H1 (cell line): ENCODE measurements around the gene TLCD3A. TPM values are rescaled to one million over a fixed set of nuclear protein-coding genes. Genes with fewer than 3 reads are reported as not detected.
A peak's percentile ranks its signal among the peaks of the same experiment; 100 is the strongest.

Source experiments
- CTCF ChIA-PET: fragments of 300-600 bp; sonication (Branson Sonifier 250); formaldehyde crosslinking; loops from one replicate; lab custom pipeline; 2021; ENCODE audit not compliant: partially characterized antibody; lab: Charles Lee
- POLR2A ChIA-PET: fragments of 300-600 bp; sonication (Branson Sonifier 250); formaldehyde crosslinking; loops from one replicate; lab custom pipeline; 2021; ENCODE audit warnings: inconsistent platforms; ENCODE audit not compliant: partially characterized antibody; lab: Charles Lee
- DNase-seq, 2 experiments: peaks; one replicate each; pipeline versions ENCODE4 v3.0.0 to v3.0.0-alpha.2; 2010 to 2022; ENCODE audit warnings: low spot score in 2 of 2, low read depth in 1 of 2, mixed read lengths in 1 of 2
- FAIRE-seq: peaks from 2 replicates; lab custom pipeline; 2011; peaks lifted over from hg19 to GRCh38; lab: Jason Lieb, UNC
- H2AFZ ChIP-seq: 2 replicates; pipeline ENCODE4 v1.8.1; 2012; ENCODE audit warnings: low read length, inconsistent platforms
- H2AK5ac ChIP-seq: 2 replicates; pipeline ENCODE4 v1.6.1; 2013; ENCODE audit warnings: low read depth, low read length
- H2BK120ac ChIP-seq: replicated peaks from 2 replicates; pipeline ENCODE3; 2013; ENCODE audit warnings: low read depth, low read length, inconsistent platforms
- H2BK12ac ChIP-seq: 2 replicates; pipeline ENCODE4 v1.6.1; 2013; ENCODE audit warnings: low read depth, low read length
- H2BK15ac ChIP-seq: 2 replicates; pipeline ENCODE4 v1.6.1; 2013; ENCODE audit warnings: low read length
- H2BK20ac ChIP-seq: 2 replicates; pipeline ENCODE4 v1.6.1; 2013; ENCODE audit warnings: low read length
- H2BK5ac ChIP-seq: 2 replicates; pipeline ENCODE4 v1.6.1; 2013; ENCODE audit warnings: low read depth, low read length
- H3K14ac ChIP-seq: 2 replicates; pipeline ENCODE4 v1.6.1; 2013; ENCODE audit warnings: inconsistent platforms; ENCODE audit not compliant: insufficient read length
- H3K18ac ChIP-seq: 2 replicates; pipeline ENCODE4 v1.6.1; 2013; ENCODE audit warnings: low read length; ENCODE audit errors: extremely low read depth
- H3K23ac ChIP-seq: 2 replicates; pipeline ENCODE4 v1.6.1; 2013; ENCODE audit warnings: inconsistent platforms; ENCODE audit not compliant: insufficient read length
- H3K23me2 ChIP-seq: 2 replicates; pipeline ENCODE4 v1.6.1; 2013; ENCODE audit warnings: low read depth, low read length
- H3K27ac ChIP-seq: 2 replicates; pipeline ENCODE4 v1.6.1; 2011; ENCODE audit warnings: low read depth, low read length, inconsistent platforms
- H3K27me3 ChIP-seq, 4 experiments: replicated peaks in 1 of 4; 1 replicate in 1 of 4; 2 replicates in 3 of 4; pipeline versions ENCODE4 v1.6.1 to v1.8.1; 2011 to 2013; ENCODE audit warnings: low read length in 3 of 4, mild to moderate bottlenecking in 3 of 4, inconsistent platforms in 2 of 4, mixed read lengths in 2 of 4, moderate library complexity in 1 of 4; ENCODE audit not compliant: control insufficient read depth in 3 of 4, insufficient read depth in 3 of 4; ENCODE audit errors: extremely low read depth in 1 of 4
- H3K36me3 ChIP-seq, 4 experiments: 2 replicates each; pipeline versions ENCODE4 v1.6.1 to v1.8.1; 2011 to 2013; ENCODE audit warnings: mild to moderate bottlenecking in 4 of 4, low read length in 3 of 4, moderate library complexity in 2 of 4, control low read depth in 1 of 4, inconsistent platforms in 1 of 4; ENCODE audit not compliant: insufficient read depth in 4 of 4, control insufficient read depth in 2 of 4
- H3K4ac ChIP-seq: replicated peaks from 2 replicates; pipeline ENCODE3; 2013; ENCODE audit warnings: low read length, low read depth, mixed read lengths, inconsistent platforms; ENCODE audit not compliant: insufficient read length
- H3K4me1 ChIP-seq, 4 experiments: replicated peaks in 1 of 4; 1 replicate in 1 of 4; 2 replicates in 3 of 4; pipeline versions ENCODE4 v1.6.1 to v1.8.1; 2011 to 2013; ENCODE audit warnings: low read length in 3 of 4, inconsistent platforms in 2 of 4, mixed read lengths in 1 of 4; ENCODE audit not compliant: insufficient read depth in 4 of 4, control insufficient read depth in 3 of 4
- H3K4me2 ChIP-seq, 2 experiments: 2 replicates each; pipeline versions ENCODE4 v1.6.1 to v1.8.1; 2011 to 2013; ENCODE audit warnings: low read depth in 2 of 2, low read length in 2 of 2, control low read depth in 1 of 2, inconsistent platforms in 1 of 2, mild to moderate bottlenecking in 1 of 2; ENCODE audit not compliant: insufficient read depth in 1 of 2
- H3K4me3 ChIP-seq, 4 experiments: fragments of 200-600, 300-600 bp in 1 of 4; sonication (generic), shearing (Covaris generic), sonication (Bioruptor Twin) in 1 of 4; 2 replicates each; pipeline versions ENCODE4 v1.5.1 to v1.8.1; 2011 to 2016; ENCODE audit warnings: low read length in 4 of 4, low read depth in 3 of 4, control low read depth in 2 of 4, inconsistent platforms in 2 of 4, mild to moderate bottlenecking in 2 of 4, mixed read lengths in 1 of 4, moderate library complexity in 1 of 4; ENCODE audit not compliant: insufficient read depth in 2 of 4; ENCODE audit errors: extremely low read depth in 1 of 4
- H3K56ac ChIP-seq: replicated peaks from 2 replicates; pipeline ENCODE3; 2013; ENCODE audit warnings: low read depth, mild to moderate bottlenecking, mixed read lengths, low read length, inconsistent platforms; ENCODE audit not compliant: insufficient read length
- H3K79me1 ChIP-seq: 2 replicates; pipeline ENCODE4 v1.6.1; 2013; ENCODE audit warnings: low read depth, low read length, control low read depth
- H3K79me2 ChIP-seq, 2 experiments: 2 replicates each; pipeline versions ENCODE4 v1.6.1 to v1.8.1; 2012 to 2013; ENCODE audit warnings: low read length in 2 of 2, mild to moderate bottlenecking in 2 of 2, inconsistent platforms in 1 of 2; ENCODE audit not compliant: insufficient read depth in 2 of 2, control insufficient read depth in 1 of 2
- H3K9ac ChIP-seq, 4 experiments: replicated peaks in 1 of 4; 1 replicate in 1 of 4; 2 replicates in 3 of 4; pipeline versions ENCODE4 v1.6.1 to v1.8.1; 2011 to 2013; ENCODE audit warnings: low read depth in 3 of 4, low read length in 3 of 4, control low read depth in 2 of 4, mild to moderate bottlenecking in 2 of 4, moderate library complexity in 2 of 4, inconsistent platforms in 1 of 4; ENCODE audit errors: extremely low read depth in 1 of 4
- H3K9me3 ChIP-seq, 2 experiments: 2 replicates each; pipeline versions ENCODE4 v1.6.1 to v1.8.1; 2012 to 2013; ENCODE audit warnings: mild to moderate bottlenecking in 2 of 2, moderate library complexity in 2 of 2, control low read depth in 1 of 2, inconsistent platforms in 1 of 2, low read depth in 1 of 2, low read length in 1 of 2, mixed read lengths in 1 of 2; ENCODE audit not compliant: insufficient read depth in 2 of 2
- H4K20me1 ChIP-seq, 2 experiments: replicated peaks in 1 of 2; 2 replicates each; pipeline versions ENCODE3 to v1.8.1; 2011 to 2013; ENCODE audit warnings: inconsistent platforms in 2 of 2, low read length in 2 of 2, mild to moderate bottlenecking in 1 of 2; ENCODE audit not compliant: insufficient read depth in 2 of 2, control insufficient read depth in 1 of 2
- H4K5ac ChIP-seq: 2 replicates; pipeline ENCODE4 v1.6.1; 2013; ENCODE audit warnings: low read length, low read depth, mixed read lengths, inconsistent platforms; ENCODE audit not compliant: insufficient read length
- H4K8ac ChIP-seq: 2 replicates; pipeline ENCODE4 v1.8.0; 2013; ENCODE audit warnings: mild to moderate bottlenecking, moderate library complexity, low read length, inconsistent platforms; ENCODE audit not compliant: insufficient read depth; ENCODE audit errors: extremely low read depth
- H4K91ac ChIP-seq: replicated peaks from 2 replicates; pipeline ENCODE3; 2013; ENCODE audit warnings: low read length, mixed read lengths, inconsistent platforms; ENCODE audit not compliant: insufficient read length
- BRCA1 ChIP-seq: IDR thresholded peaks from 2 replicates; pipeline ENCODE4 v1.6.1; 2012; ENCODE audit warnings: low read depth, low read length, improper control_type of control experiment
- CREB1 ChIP-seq: IDR thresholded peaks from 2 replicates; pipeline ENCODE4 v1.6.1; 2012; ENCODE audit warnings: inconsistent platforms
- HDAC6 ChIP-seq: IDR thresholded peaks from one replicate; pipeline ENCODE4 v1.7.1; 2012; ENCODE audit warnings: low read depth, mild to moderate bottlenecking, inconsistent platforms, low read length, moderate library complexity
- JUN ChIP-seq: IDR thresholded peaks from 2 replicates; pipeline ENCODE4 v1.6.1; 2011; ENCODE audit warnings: low read depth, mild to moderate bottlenecking, improper control_type of control experiment, low read length
- KDM5A ChIP-seq: fragments of 200-600 bp; IDR thresholded peaks from 2 replicates; pipeline ENCODE4 v1.7.1; 2012; ENCODE audit warnings: mild to moderate bottlenecking, low read length, inconsistent platforms, mixed read lengths
- MAX ChIP-seq: IDR thresholded peaks from 2 replicates; pipeline ENCODE4 v1.6.1; 2012; ENCODE audit warnings: inconsistent platforms
- POLR2A ChIP-seq, 2 experiments: IDR thresholded peaks; 1 replicate in 1 of 2; 2 replicates in 1 of 2; pipeline ENCODE4 v1.6.1; 2011; ENCODE audit warnings: low read depth in 2 of 2, low read length in 2 of 2, mild to moderate bottlenecking in 2 of 2; ENCODE audit errors: control extremely low read depth in 1 of 2
- RFX5 ChIP-seq: IDR thresholded peaks from 2 replicates; pipeline ENCODE4 v1.6.1; 2011; ENCODE audit warnings: low read depth, low read length, improper control_type of control experiment, borderline replicate concordance
- SIRT6 ChIP-seq: IDR thresholded peaks from one replicate; pipeline ENCODE4 v1.7.1; 2012; ENCODE audit warnings: low read length, inconsistent platforms
- SIX5 ChIP-seq: IDR thresholded peaks from 2 replicates; pipeline ENCODE4 v1.6.1; 2011; ENCODE audit warnings: mild to moderate bottlenecking, low read depth, low read length
- TAF7 ChIP-seq: optimal IDR thresholded peaks from 2 replicates; pipeline ENCODE3; 2011; ENCODE audit warnings: low read depth, mild to moderate bottlenecking, inconsistent platforms, low read length, moderate library complexity, borderline replicate concordance
- TCF12 ChIP-seq: IDR thresholded peaks from 2 replicates; pipeline ENCODE4 v1.6.1; 2011; ENCODE audit warnings: low read depth, mild to moderate bottlenecking, low read length
- TEAD4 ChIP-seq: IDR thresholded peaks from 2 replicates; pipeline ENCODE4 v1.6.1; 2012; ENCODE audit warnings: low read depth, low read length, inconsistent platforms, mixed read lengths
- YY1 ChIP-seq: IDR thresholded peaks from 2 replicates; pipeline ENCODE4 v1.6.1; 2011; ENCODE audit warnings: low read depth, mild to moderate bottlenecking, low read length
- WGBS, 2 experiments: shearing (Covaris generic) in 1 of 2; methylation state at CpG; one replicate each; pipeline versions ENCODE4 v1.1.6 to v1.1.7; 2013 to 2015; ENCODE audit warnings: low lambda C conversion rate in 2 of 2, mixed read lengths in 2 of 2, inconsistent platforms in 1 of 2, low coverage in 1 of 2, missing lambda C conversion rate in 1 of 2; ENCODE audit not compliant: insufficient replicate concordance in 2 of 2, insufficient coverage in 1 of 2, insufficient read length in 1 of 2; ENCODE audit errors: extremely low coverage in 1 of 2, missing lambda C conversion rate in 1 of 2; 5-methylcytosine and 5-hydroxymethylcytosine counted together
- polyA plus RNA-seq, 7 experiments: library from polyadenylated mRNA; depleted of rRNA in 3 of 7; stranded (reverse) in 5 of 7; unstranded in 2 of 7; fragments of >200 nt in 5 of 7; fragments of 200-250 nt in 2 of 7; gene quantifications; 1 replicate in 5 of 7; 2 replicates in 1 of 7; 4 replicates in 1 of 7; pipeline versions ENCODE4 v1.2.1 to v1.2.3, GENCODE V29; 2011 to 2013; ENCODE audit warnings: missing spikeins in 2 of 7, mixed read lengths in 2 of 7
- total RNA-seq: library from RNA; stranded (reverse); fragmentation: NEBNext Ultra II Directional; extraction: Animal tissue kit (Norgen Biotek cat#: 25700); gene quantifications from 2 replicates; pipeline ENCODE4 v1.2.1, GENCODE V29; 2021

The TLCD3A gene
- total and polyA plus RNA-seq, 2 of the 8 experiments (the other 6 are each of a cell fraction or from before 2014, with no cell fraction given) = 26.1 to 48.8 TPM

- ChIA-PET POLR2A (interaction anchor here (0.7 to 1.3 kb wide), 5 partner anchors 9 to 481 kb away, joined by 3 to 4 read pairs (median 3); no protein-coding TSS in a partner anchor), CTCF (interaction anchor here (0.9 to 1.2 kb wide), 2 partner anchors 27 to 273 kb away, joined by 3 read pairs; no protein-coding TSS in a partner anchor)
- Histone ChIP-seq H3K23me2 (no peaks in the 10 kb centered on the region), H2AK5ac (no peak overlapping the region), H2BK20ac (no peak overlapping the region), H4K91ac (no peak overlapping the region), H2BK120ac (no peak overlapping the region), H2BK12ac (no peak overlapping the region), H3K9ac (peak overlapping the region in 1 of 4 experiments; percentile 27; a peak in 2 of 7 replicates), H4K20me1 (no peaks in the 10 kb centered on the region), H3K4me3 (peak overlapping the region in 2 of 4 experiments; percentile 2 to 29; a peak in 3 of 8 replicates), H3K79me1 (0 out of 2 replicates have a peak, but pooled peaks cover 2% of the 10 kb centered on the region), H2BK5ac (no peak overlapping the region), H3K4ac (no peak overlapping the region), H2BK15ac (no peak overlapping the region), H2AFZ (peak overlapping the region; percentile 14; the same call in 1 of the 2 replicates), H3K27me3 (no peaks in the 10 kb centered on the region), H3K27ac (peak overlapping the region; percentile 18; the same call in 1 of the 2 replicates), H3K4me2 (peak overlapping the region; percentile 54 to 61), H3K56ac (no peak overlapping the region), H3K23ac (no peak overlapping the region), H3K14ac (no peak overlapping the region), H3K79me2 (no peaks in the 10 kb centered on the region), H3K9me3 (no peaks in the 10 kb centered on the region), H4K5ac (peak overlapping the region; percentile 32), H3K36me3 (no peaks in the 10 kb centered on the region), H3K4me1 (peaks cover 5 to 10% (median 10%) of the 10 kb centered on the region in 4 experiments; a peak in 6 of 7 replicates), H3K18ac (no peak overlapping the region), H4K8ac (no peak overlapping the region)
- no peak for FAIRE-seq
- 45% methylated on average over 20 of the region's 20 CpGs; no CpG with 5 or more reads in 1 of the 2 experiments for WGBS, 2 experiments
- peak; percentile 75; the same call in 1 of the 2 replicates for TF ChIP-seq YY1
- no peak for TF ChIP-seq TCF12
- TF ChIP-seq KDM5A = no peak
- no peak for TF ChIP-seq CREB1
- no peak for TF ChIP-seq BRCA1
- TF ChIP-seq HDAC6 = no peak
- no peak for TF ChIP-seq TEAD4
- TF ChIP-seq JUN = no peak
- no peak for TF ChIP-seq TAF7
- no peak for TF ChIP-seq RFX5
- no peak for TF ChIP-seq SIRT6
- no peak for TF ChIP-seq SIX5
- 0 out of 2 replicates have a peak, but pooled peaks have one; percentile 41 for TF ChIP-seq MAX
- no peak for TF ChIP-seq POLR2A (IDR thresholded peaks at IDR 0.05; ENCODE audit: control extremely low read depth in 1 of 2, low read depth in 2 of 2, low read length in 2 of 2)
- DNase-seq = peak in 1 of 2 experiments; percentile 56
Measured at GRCh38 chr17:726271-726919, 6.0 kb upstream of the TLCD3A start.
